Measurements from ENCODE around the gene DKK3.

DKK3 gene

GRCh38 chr11:12003336-12003735 lies 5.1 kb downstream of the DKK3 start:
- DNase-seq: peak; percentile 56 to 66 (median 65)

GRCh38 chr11:12001186-12001585 lies 7.2 kb downstream of the DKK3 start:
- DNase-seq: no peak

GRCh38 chr11:11998091-11998781 lies 10.2 kb downstream of the DKK3 start:
- peak; percentile 68 to 79 (median 72) for DNase-seq

- DNase-seq: no peak
Measured at GRCh38 chr11:11997049-11997322, 11.4 kb downstream of the DKK3 start.

GRCh38 chr11:11996321-11997048 lies 11.9 kb downstream of the DKK3 start:
- no peak for DNase-seq

GRCh38 chr11:11995601-11996000 lies 12.8 kb downstream of the DKK3 start:
- no peak for DNase-seq

- no peak for DNase-seq
Measured at GRCh38 chr11:11993839-11994238, 14.6 kb downstream of the DKK3 start.

- peak in 1 of 3 donors; percentile 22 for DNase-seq
Measured at GRCh38 chr11:11992257-11993212, 15.9 kb downstream of the DKK3 start.

- no peak for DNase-seq
Measured at GRCh38 chr11:11989774-11990744, 18.4 kb downstream of the DKK3 start.

- no peak for DNase-seq
Measured at GRCh38 chr11:11988681-11989261, 19.7 kb downstream of the DKK3 start.

- no peak for DNase-seq
Measured at GRCh38 chr11:11988099-11988651, 20.3 kb downstream of the DKK3 start.

- DNase-seq: peak in 2 of 3 donors; percentile 15 to 22
Measured at GRCh38 chr11:11987503-11988022, 20.9 kb downstream of the DKK3 start.

GRCh38 chr11:11985954-11986949 lies 22.2 kb downstream of the DKK3 start:
- DNase-seq: no peak

- DNase-seq: no peak
Measured at GRCh38 chr11:11985016-11985715, 23.3 kb downstream of the DKK3 start.

- DNase-seq: peak in 1 of 3 donors; percentile 17
Measured at GRCh38 chr11:11984563-11984962, 23.9 kb downstream of the DKK3 start.

GRCh38 chr11:11983427-11983826 lies 25.0 kb downstream of the DKK3 start:
- no peak for DNase-seq

- DNase-seq: no peak
Measured at GRCh38 chr11:11982975-11983374, 25.5 kb downstream of the DKK3 start.

- no peak for DNase-seq
Measured at GRCh38 chr11:11982461-11982860, 26.0 kb downstream of the DKK3 start.

GRCh38 chr11:11981840-11982239 lies 26.6 kb downstream of the DKK3 start:
- DNase-seq: no peak
